Endothelial cell of umbilical vein (primary cell): ENCODE results near the gene BTN2A1. TPM values are rescaled to one million over a fixed set of nuclear protein-coding genes. Genes with fewer than 3 reads are reported as not detected.

Experiments
- BruUV-seq: library from RNA; stranded (reverse); fragments of 400-500 nt; replicated peaks from 2 replicates; lab custom pipeline; 2021; lab: Mats Ljungman, UMichigan
- CTCF ChIA-PET: fragments of 300-600, 350-600 bp; sonication (Branson Sonifier 250); formaldehyde crosslinking; loops from one replicate; lab custom pipeline; 2021; ENCODE audit warnings: antibody characterized with exemption, inconsistent platforms; lab: Charles Lee
- POLR2A ChIA-PET: fragments of 300-600, 350-600 bp; sonication (Branson Sonifier 250); formaldehyde crosslinking; loops from one replicate; lab custom pipeline; 2021; ENCODE audit warnings: antibody characterized with exemption, inconsistent platforms; lab: Charles Lee
- DNase-seq: peaks from one replicate; pipeline ENCODE4 v3.0.0-alpha.2; 2011; ENCODE audit warnings: low read depth, low spot score
- FAIRE-seq: peaks from 2 replicates; lab custom pipeline; 2011; peaks lifted over from hg19 to GRCh38; lab: Jason Lieb, UNC
- H2AFZ ChIP-seq: 2 replicates; pipeline ENCODE4 v1.6.0; 2012; ENCODE audit warnings: low read depth, low read length, control low read depth, inconsistent platforms
- H3K27ac ChIP-seq: 2 replicates; pipeline ENCODE4 v1.5.1; 2011; ENCODE audit warnings: low read depth, mild to moderate bottlenecking, control low read depth, low read length, moderate library complexity; ENCODE audit not compliant: insufficient read depth
- H3K27me3 ChIP-seq, 2 experiments: 2 replicates each; pipeline versions ENCODE4 v1.6.0 to v1.6.1; 2011; ENCODE audit warnings: low read length in 2 of 2, mixed read lengths in 1 of 2; ENCODE audit not compliant: control insufficient read depth in 2 of 2, insufficient read depth in 2 of 2
- H3K36me3 ChIP-seq, 2 experiments: 2 replicates in 1 of 2; 3 replicates in 1 of 2; pipeline ENCODE4 v1.5.1; 2011; ENCODE audit warnings: low read length in 2 of 2, mild to moderate bottlenecking in 1 of 2, moderate library complexity in 1 of 2; ENCODE audit not compliant: control insufficient read depth in 2 of 2, insufficient read depth in 2 of 2; ENCODE audit errors: extremely low read depth in 1 of 2
- H3K4me1 ChIP-seq: 3 replicates; pipeline ENCODE4 v1.5.1; 2011; ENCODE audit warnings: mild to moderate bottlenecking, low read length; ENCODE audit not compliant: control insufficient read depth, insufficient read depth; ENCODE audit errors: extremely low read depth
- H3K4me2 ChIP-seq: 2 replicates; pipeline ENCODE4 v1.6.1; 2011; ENCODE audit warnings: low read length, control low read depth, mixed read lengths; ENCODE audit not compliant: insufficient read depth
- H3K4me3 ChIP-seq, 3 experiments: fragments of 200-600 bp in 1 of 3; sonication (generic), shearing (Covaris generic) in 1 of 3; replicated peaks in 1 of 3; 2 replicates each; pipeline ENCODE4 v1.5.1; 2011 to 2016; ENCODE audit warnings: control low read depth in 3 of 3, low read length in 3 of 3, mild to moderate bottlenecking in 2 of 3, inconsistent platforms in 1 of 3, low read depth in 1 of 3, moderate library complexity in 1 of 3; ENCODE audit not compliant: insufficient read depth in 1 of 3
- H3K79me2 ChIP-seq: 2 replicates; pipeline ENCODE4 v1.6.0; 2012; ENCODE audit warnings: low read length, inconsistent platforms; ENCODE audit not compliant: control insufficient read depth, insufficient read depth
- H3K9ac ChIP-seq: replicated peaks from 2 replicates; pipeline ENCODE3; 2011; ENCODE audit warnings: low read length, control low read depth; ENCODE audit not compliant: insufficient read depth; ENCODE audit errors: extremely low read depth
- H3K9me1 ChIP-seq: replicated peaks from 3 replicates; pipeline ENCODE4 v1.6.0; 2011; ENCODE audit warnings: mild to moderate bottlenecking, low read length; ENCODE audit not compliant: control insufficient read depth, insufficient read depth; ENCODE audit errors: extremely low read depth
- H3K9me3 ChIP-seq: replicated peaks from 2 replicates; pipeline ENCODE4 v1.5.1; 2012; ENCODE audit warnings: low read length, inconsistent platforms; ENCODE audit not compliant: control insufficient read depth, insufficient read depth
- H4K20me1 ChIP-seq: replicated peaks from 2 replicates; pipeline ENCODE3; 2011; ENCODE audit warnings: mild to moderate bottlenecking, low read length; ENCODE audit not compliant: control insufficient read depth, insufficient read depth; ENCODE audit errors: extremely low read depth
- EZH2 ChIP-seq: IDR thresholded peaks from 2 replicates; pipeline ENCODE4 v1.6.1; 2012; ENCODE audit warnings: borderline replicate concordance, low read depth, mild to moderate bottlenecking, moderate library complexity, low read length, inconsistent platforms; ENCODE audit not compliant: severe bottlenecking
- FOS ChIP-seq: IDR thresholded peaks from 2 replicates; pipeline ENCODE4 v1.6.1; 2011; ENCODE audit warnings: mild to moderate bottlenecking, low read length, moderate library complexity, borderline replicate concordance; ENCODE audit not compliant: insufficient read depth
- GATA2 ChIP-seq: IDR thresholded peaks from 2 replicates; pipeline ENCODE4 v1.7.0; 2011; ENCODE audit warnings: low read depth, mild to moderate bottlenecking, moderate library complexity, mixed read lengths, low read length; ENCODE audit not compliant: insufficient read length, insufficient read depth
- JUN ChIP-seq: IDR thresholded peaks from 2 replicates; pipeline ENCODE4 v1.6.1; 2011; ENCODE audit warnings: borderline replicate concordance, low read depth; ENCODE audit not compliant: insufficient read length, insufficient read depth
- MYC ChIP-seq: IDR thresholded peaks from one replicate; pipeline ENCODE4 v1.6.1; 2011; ENCODE audit warnings: mild to moderate bottlenecking, low read depth, low read length
- POLR2A ChIP-seq: IDR thresholded peaks from 2 replicates; pipeline ENCODE4 v1.6.1; 2012; ENCODE audit warnings: low read depth, mild to moderate bottlenecking, control low read depth, low read length
- POLR2AphosphoS5 ChIP-seq: IDR thresholded peaks from 2 replicates; pipeline ENCODE4 v1.6.1; 2012; ENCODE audit warnings: low read depth, mild to moderate bottlenecking, control low read depth, low read length, moderate library complexity; ENCODE audit not compliant: insufficient read depth
- dilution Hi-C: fragments of 300-500 bp; cut with MboI; formaldehyde crosslinking; loops from one replicate; pipeline ENCODE4 v1.15.0; 2019; ENCODE audit warnings: low sequenced_read_pairs; ENCODE audit not compliant: extremely low pct_ligation_motif_present
- intact Hi-C: fragments of 100-400 bp; cut with micrococcal nuclease; formaldehyde crosslinking; loops from one replicate; pipeline ENCODE4 v1.10.0; 2022
- polyA plus RNA-seq, 4 experiments: library from polyadenylated mRNA; depleted of rRNA in 3 of 4; stranded (reverse) in 3 of 4; unstranded in 1 of 4; fragments of >200 nt; gene quantifications; 2 replicates each; pipeline versions ENCODE4 v1.2.1 to v1.2.3, GENCODE V29; 2011 to 2012; ENCODE audit warnings: missing spikeins in 1 of 4
- total RNA-seq: library from RNA; stranded (reverse); gene quantifications from 2 replicates; pipeline ENCODE4 v1.2.3, GENCODE V29; 2021
- TF ChIP-seq, protein P1 (sequence below): IDR thresholded peaks from 2 replicates; pipeline ENCODE4 v1.6.1; 2011; ENCODE audit not compliant: insufficient read depth, insufficient read length
- TF ChIP-seq, protein P2 (sequence below), 2 donors: IDR thresholded peaks; 1 replicate in 1 of 2; 2 replicates in 1 of 2; pipeline ENCODE4 v1.5.1; 2011; ENCODE audit warnings: low read length in 2 of 2, mild to moderate bottlenecking in 2 of 2, moderate library complexity in 2 of 2, control low read depth in 1 of 2, inconsistent platforms in 1 of 2, low read depth in 1 of 2; ENCODE audit not compliant: insufficient read depth in 1 of 2; ENCODE audit errors: extremely low read depth in 1 of 2

The BTN2A1 gene
- total and polyA plus RNA-seq, 2 donors (not counting 3 experiments of a cell fraction or from before 2014, with no cell fraction given): 25.1 to 31.9 TPM

DNA sequence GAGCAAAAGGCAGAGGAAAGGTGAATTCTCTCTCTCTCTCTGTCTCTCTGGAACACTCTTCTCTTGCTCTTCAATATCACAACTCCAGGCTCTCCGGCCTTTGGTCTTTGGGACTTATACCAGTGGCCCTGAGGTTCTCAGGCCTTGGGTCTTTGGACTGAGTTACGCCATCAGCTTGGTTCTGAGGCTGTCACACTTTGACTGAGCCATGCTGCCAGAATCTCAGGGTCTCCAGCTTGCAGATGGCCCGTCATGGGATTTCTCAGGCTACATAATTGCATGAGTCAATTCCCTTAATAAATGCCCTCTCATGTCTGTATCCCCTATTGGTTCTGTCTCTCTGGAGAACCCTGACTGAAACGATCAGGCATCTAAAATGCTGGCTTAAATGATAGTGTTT, 12.9 kb downstream of the BTN2A1 start:
- POLR2A ChIA-PET: no interaction called here
- no peak overlapping the region for H3K4me3 ChIP-seq
- BruUV-seq: no TSS peak
- DNase-seq: no peak
- peaks cover 10 to 22% of the 10 kb centered on the region in 2 experiments for H3K36me3 ChIP-seq
- H3K27me3 ChIP-seq: no peaks in the 10 kb centered on the region
- H3K4me1 ChIP-seq: peaks cover 15% of the 10 kb centered on the region
- no peak overlapping the region for H3K27ac ChIP-seq
- H3K9me1 ChIP-seq: no peaks in the 10 kb centered on the region
- CTCF ChIA-PET: no interaction called here
- dilution Hi-C loops (no loop called here), intact Hi-C loops (no loop called here)
- H3K4me2 ChIP-seq: no peak overlapping the region
- no peak for TF ChIP-seq POLR2A
- TF ChIP-seq MYC: no peak
- TF ChIP-seq, protein P1, sequence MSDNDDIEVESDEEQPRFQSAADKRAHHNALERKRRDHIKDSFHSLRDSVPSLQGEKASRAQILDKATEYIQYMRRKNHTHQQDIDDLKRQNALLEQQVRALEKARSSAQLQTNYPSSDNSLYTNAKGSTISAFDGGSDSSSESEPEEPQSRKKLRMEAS: no peak
- no peak for TF ChIP-seq FOS
- TF ChIP-seq POLR2AphosphoS5: no peak
- no peak for TF ChIP-seq EZH2
- TF ChIP-seq, protein P2, sequence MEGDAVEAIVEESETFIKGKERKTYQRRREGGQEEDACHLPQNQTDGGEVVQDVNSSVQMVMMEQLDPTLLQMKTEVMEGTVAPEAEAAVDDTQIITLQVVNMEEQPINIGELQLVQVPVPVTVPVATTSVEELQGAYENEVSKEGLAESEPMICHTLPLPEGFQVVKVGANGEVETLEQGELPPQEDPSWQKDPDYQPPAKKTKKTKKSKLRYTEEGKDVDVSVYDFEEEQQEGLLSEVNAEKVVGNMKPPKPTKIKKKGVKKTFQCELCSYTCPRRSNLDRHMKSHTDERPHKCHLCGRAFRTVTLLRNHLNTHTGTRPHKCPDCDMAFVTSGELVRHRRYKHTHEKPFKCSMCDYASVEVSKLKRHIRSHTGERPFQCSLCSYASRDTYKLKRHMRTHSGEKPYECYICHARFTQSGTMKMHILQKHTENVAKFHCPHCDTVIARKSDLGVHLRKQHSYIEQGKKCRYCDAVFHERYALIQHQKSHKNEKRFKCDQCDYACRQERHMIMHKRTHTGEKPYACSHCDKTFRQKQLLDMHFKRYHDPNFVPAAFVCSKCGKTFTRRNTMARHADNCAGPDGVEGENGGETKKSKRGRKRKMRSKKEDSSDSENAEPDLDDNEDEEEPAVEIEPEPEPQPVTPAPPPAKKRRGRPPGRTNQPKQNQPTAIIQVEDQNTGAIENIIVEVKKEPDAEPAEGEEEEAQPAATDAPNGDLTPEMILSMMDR (IDR thresholded peaks at IDR 0.05; ENCODE audit: extremely low read depth in 1 of 2, insufficient read depth in 1 of 2, low read depth in 1 of 2, low read length in 2 of 2): no peak
- TF ChIP-seq GATA2: no peak
- no peak for TF ChIP-seq JUN
- no peaks in the 10 kb centered on the region for H3K9me3 ChIP-seq
- FAIRE-seq: no peak
- no peaks in the 10 kb centered on the region for H3K79me2 ChIP-seq
- no peak overlapping the region for H3K9ac ChIP-seq
- no peaks in the 10 kb centered on the region for H4K20me1 ChIP-seq
- H2AFZ ChIP-seq: no peak overlapping the region
